Peyer's patch (tissue), 4 donors: Measurements from ENCODE around the gene MTUS2. TPM values are rescaled to one million over a fixed set of nuclear protein-coding genes. Genes with fewer than 3 reads are reported as not detected.

Experiments
- DNase-seq, 3 donors: peaks; one replicate each; pipeline ENCODE4 v3.0.0-alpha.2; 2017 to 2019
- H3K27ac ChIP-seq, 4 donors: fragments of 200-600 bp; sonication (generic); one replicate each; pipeline ENCODE4 v1.5.1; 2016 to 2019
- H3K27me3 ChIP-seq, 2 donors: fragments of 200-600 bp; sonication (generic); one replicate each; pipeline ENCODE4 v1.5.1; 2019
- H3K36me3 ChIP-seq, 3 donors: fragments of 200-600 bp; sonication (generic); one replicate each; pipeline ENCODE4 v1.5.1; 2016 to 2019
- H3K4me1 ChIP-seq, 4 donors: fragments of 200-600 bp; sonication (generic); one replicate each; pipeline ENCODE4 v1.5.1; 2016 to 2019
- H3K4me3 ChIP-seq, 4 donors: fragments of 200-600 bp; sonication (generic); 1 replicate in 3 of 4; 2 replicates in 1 of 4; pipeline ENCODE4 v1.5.1; 2016 to 2019; ENCODE audit warnings: mild to moderate bottlenecking in 1 of 4
- H3K9me3 ChIP-seq, 4 donors: fragments of 200-600 bp; sonication (generic); one replicate each; pipeline ENCODE4 v1.5.1; 2016 to 2019; ENCODE audit warnings: mild to moderate bottlenecking in 1 of 4
- CTCF ChIP-seq, 6 experiments: fragments of 450-650 bp in 4 of 6; fragments of 200-600 bp in 2 of 6; sonication (generic) in 1 of 6; IDR thresholded peaks; one replicate each; pipeline ENCODE4 v1.5.1; 2017 to 2019; ENCODE audit warnings: antibody characterized with exemption in 6 of 6, mild to moderate bottlenecking in 3 of 6, moderate library complexity in 1 of 6
- POLR2A ChIP-seq, 2 donors: fragments of 450-650 bp; IDR thresholded peaks; one replicate each; pipeline ENCODE4 v1.5.1; 2017; ENCODE audit warnings: antibody characterized with exemption in 2 of 2, mild to moderate bottlenecking in 2 of 2, moderate library complexity in 2 of 2
- total RNA-seq, 4 donors: library from RNA; depleted of rRNA; stranded (reverse); fragments of >200 nt; gene quantifications; one replicate each; pipeline ENCODE4 v1.1.0, GENCODE V29; 2016

Gene MTUS2
- total RNA-seq, 4 donors from 2014 or later, result 0.13 to 0.28 (median 0.18) TPM; not detected in 1

- Histone ChIP-seq H3K27ac (no peak overlapping the region), H3K9me3 (no peaks in the 10 kb centered on the region), H3K36me3 (no peaks in the 10 kb centered on the region), H3K27me3 (no peaks in the 10 kb centered on the region), H3K4me1 (no peaks in the 10 kb centered on the region), H3K4me3 (no peak overlapping the region)
- TF ChIP-seq POLR2A (IDR thresholded peaks at IDR 0.05), result no peak
- no peak for TF ChIP-seq CTCF (IDR thresholded peaks at IDR 0.05)
- DNase-seq, result no peak
These were observed 498.6 kb downstream of the MTUS2 start for GRCh38 chr13:29318741-29319140.

- TF ChIP-seq POLR2A (IDR thresholded peaks at IDR 0.05) (no peak), CTCF (IDR thresholded peaks at IDR 0.05) (no peak)
- Histone ChIP-seq H3K27ac (no peak overlapping the region), H3K4me1 (no peaks in the 10 kb centered on the region), H3K36me3 (no peaks in the 10 kb centered on the region), H3K27me3 (no peaks in the 10 kb centered on the region), H3K9me3 (no peaks in the 10 kb centered on the region), H3K4me3 (no peak overlapping the region)
- DNase-seq, result no peak
These were observed 499.3 kb downstream of the MTUS2 start for GRCh38 chr13:29319451-29319850.

- H3K27me3 ChIP-seq, result no peaks in the 10 kb centered on the region
- TF ChIP-seq POLR2A (IDR thresholded peaks at IDR 0.05), result no peak
- TF ChIP-seq CTCF (IDR thresholded peaks at IDR 0.05), result no peak
- no peaks in the 10 kb centered on the region for H3K9me3 ChIP-seq
- no peaks in the 10 kb centered on the region for H3K36me3 ChIP-seq
- DNase-seq, result no peak
- no peak overlapping the region for H3K27ac ChIP-seq
- H3K4me1 ChIP-seq, result no peaks in the 10 kb centered on the region
- H3K4me3 ChIP-seq, result no peak overlapping the region
These were observed 503.8 kb downstream of the MTUS2 start for GRCh38 chr13:29323954-29324353.

GRCh38 chr13:29324601-29325000, 504.5 kb downstream of the MTUS2 start:
- no peaks in the 10 kb centered on the region for H3K9me3 ChIP-seq
- TF ChIP-seq CTCF (IDR thresholded peaks at IDR 0.05) (no peak), POLR2A (IDR thresholded peaks at IDR 0.05) (no peak)
- no peak overlapping the region for H3K27ac ChIP-seq
- DNase-seq, result no peak
- H3K4me1 ChIP-seq, result no peaks in the 10 kb centered on the region
- no peaks in the 10 kb centered on the region for H3K36me3 ChIP-seq
- H3K27me3 ChIP-seq, result no peaks in the 10 kb centered on the region
- no peak overlapping the region for H3K4me3 ChIP-seq

- H3K27ac ChIP-seq, result no peak overlapping the region
- H3K4me3 ChIP-seq, result no peak overlapping the region
- H3K4me1 ChIP-seq, result no peaks in the 10 kb centered on the region
- no peaks in the 10 kb centered on the region for H3K36me3 ChIP-seq
- DNase-seq, result no peak
- H3K27me3 ChIP-seq, result no peaks in the 10 kb centered on the region
- no peak for TF ChIP-seq CTCF (IDR thresholded peaks at IDR 0.05)
- TF ChIP-seq POLR2A (IDR thresholded peaks at IDR 0.05), result no peak
- H3K9me3 ChIP-seq, result no peaks in the 10 kb centered on the region
These were observed 508.4 kb downstream of the MTUS2 start for GRCh38 chr13:29328501-29328900.

- H3K27me3 ChIP-seq, result no peaks in the 10 kb centered on the region
- no peaks in the 10 kb centered on the region for H3K36me3 ChIP-seq
- TF ChIP-seq CTCF (IDR thresholded peaks at IDR 0.05) (no peak), POLR2A (IDR thresholded peaks at IDR 0.05) (no peak)
- H3K9me3 ChIP-seq, result no peaks in the 10 kb centered on the region
- H3K27ac ChIP-seq, result no peak overlapping the region
- no peak for DNase-seq
- H3K4me1 ChIP-seq, result no peaks in the 10 kb centered on the region
- H3K4me3 ChIP-seq, result no peak overlapping the region
These were observed 516.2 kb downstream of the MTUS2 start for GRCh38 chr13:29336356-29336755.
